Fibroblast of lung (primary cell): Measurements from ENCODE around the gene POLR2A. TPM values are rescaled to one million over a fixed set of nuclear protein-coding genes. Genes with fewer than 3 reads are reported as not detected.

Experiments
- DNase-seq, 2 donors: peaks; one replicate each; pipeline versions ENCODE4 v3.0.0 to v3.0.0-alpha.2; 2010; ENCODE audit warnings: low read depth in 2 of 2
- H2AFZ ChIP-seq: 2 replicates; pipeline ENCODE4 v1.5.1; 2012; ENCODE audit warnings: low read length, control low read depth, inconsistent platforms
- H3K27ac ChIP-seq: 2 replicates; pipeline ENCODE4 v1.5.1; 2011; ENCODE audit warnings: low read length, control low read depth; ENCODE audit not compliant: insufficient read depth
- H3K27me3 ChIP-seq: 2 replicates; pipeline ENCODE4 v1.5.1; 2011; ENCODE audit warnings: mild to moderate bottlenecking, low read length; ENCODE audit not compliant: control insufficient read depth, insufficient read depth
- H3K36me3 ChIP-seq: 2 replicates; pipeline ENCODE4 v1.5.1; 2011; ENCODE audit warnings: low read length; ENCODE audit not compliant: control insufficient read depth, insufficient read depth
- H3K4me1 ChIP-seq: 2 replicates; pipeline ENCODE4 v1.5.1; 2011; ENCODE audit warnings: low read length; ENCODE audit not compliant: control insufficient read depth, insufficient read depth; ENCODE audit errors: extremely low read depth
- H3K4me2 ChIP-seq: 2 replicates; pipeline ENCODE4 v1.5.1; 2011; ENCODE audit warnings: low read length, control low read depth; ENCODE audit not compliant: insufficient read depth; ENCODE audit errors: extremely low read depth
- H3K4me3 ChIP-seq, 4 experiments: fragments of 200-600 bp in 1 of 4; sonication (generic) in 1 of 4; replicated peaks in 1 of 4; 2 replicates each; pipeline ENCODE4 v1.5.1; 2011 to 2016; ENCODE audit warnings: low read length in 4 of 4, low read depth in 3 of 4, mild to moderate bottlenecking in 3 of 4, control low read depth in 2 of 4, inconsistent platforms in 1 of 4, mixed read lengths in 1 of 4; ENCODE audit not compliant: insufficient read depth in 1 of 4; ENCODE audit errors: control extremely low read depth in 1 of 4
- H3K79me2 ChIP-seq: 2 replicates; pipeline ENCODE4 v1.5.1; 2012; ENCODE audit warnings: mild to moderate bottlenecking, low read length, inconsistent platforms; ENCODE audit not compliant: control insufficient read depth, insufficient read depth
- H3K9ac ChIP-seq: 2 replicates; pipeline ENCODE4 v1.5.1; 2011; ENCODE audit warnings: mild to moderate bottlenecking, low read length, control low read depth; ENCODE audit not compliant: insufficient read depth
- H3K9me3 ChIP-seq: 2 replicates; pipeline ENCODE4 v1.5.1; 2012; ENCODE audit warnings: low read depth, low read length; ENCODE audit not compliant: control insufficient read depth, insufficient read depth
- H4K20me1 ChIP-seq: 2 replicates; pipeline ENCODE4 v1.5.1; 2011; ENCODE audit warnings: low read length; ENCODE audit not compliant: control insufficient read depth, insufficient read depth; ENCODE audit errors: extremely low read depth
- CTCF ChIP-seq, 2 donors: IDR thresholded peaks in 1 of 2; conservative IDR thresholded peaks in 1 of 2; 1 replicate in 1 of 2; 2 replicates in 1 of 2; pipeline ENCODE4 v1.5.1; 2011 to 2012; ENCODE audit warnings: low read length in 2 of 2, control low read depth in 1 of 2, inconsistent platforms in 1 of 2, low read depth in 1 of 2, mild to moderate bottlenecking in 1 of 2
- EZH2 ChIP-seq: IDR thresholded peaks from 2 replicates; pipeline ENCODE4 v1.5.1; 2012; ENCODE audit warnings: low read length, control low read depth, mild to moderate bottlenecking; ENCODE audit errors: missing control alignments
- polyA plus RNA-seq, 2 donors: library from polyadenylated mRNA; depleted of rRNA in 1 of 2; stranded (reverse) in 1 of 2; unstranded in 1 of 2; fragments of >200 nt; gene quantifications; 2 replicates each; pipeline ENCODE4 v1.2.1, GENCODE V29; 2011 to 2012; ENCODE audit warnings: missing spikeins in 1 of 2
- total RNA-seq: library from RNA; depleted of rRNA; stranded (reverse); fragments of >200 nt; gene quantifications from 2 replicates; pipeline ENCODE4 v1.2.1, GENCODE V29; 2014

The POLR2A gene
- total and polyA plus RNA-seq, 2 donors (not counting 1 experiment from before 2014, with no cell fraction given) = 7.1 to 75.8 TPM

DNA sequence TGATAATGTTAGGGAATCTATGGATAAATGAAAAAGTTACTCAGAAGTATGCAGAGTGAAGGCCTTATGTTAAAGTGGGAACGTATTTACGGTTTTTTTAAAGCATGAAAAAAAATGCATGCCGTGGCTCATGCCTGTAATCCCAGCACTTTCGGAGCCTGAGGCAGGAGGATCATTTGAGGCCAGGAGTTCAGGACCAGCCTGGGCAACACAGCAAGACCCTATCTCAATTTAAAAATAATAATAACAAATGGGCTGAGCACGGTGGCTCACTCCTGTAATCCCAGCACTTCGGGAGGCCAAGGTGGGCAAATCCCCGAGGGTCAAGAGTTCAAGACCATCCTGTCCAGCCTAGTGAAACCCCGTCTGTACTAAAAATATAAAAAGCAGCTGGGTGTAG, 6.0 kb downstream of the POLR2A start:
- H3K27me3 ChIP-seq = no peaks in the 10 kb centered on the region
- peaks cover 93% of the 10 kb centered on the region for H3K79me2 ChIP-seq
- no peak for TF ChIP-seq CTCF (conservative IDR thresholded peaks at IDR 0.05 in 1 of 2, IDR thresholded peaks at IDR 0.05 in 1 of 2; ENCODE audit: low read depth in 1 of 2, low read length in 2 of 2)
- no peak for TF ChIP-seq EZH2
- H3K4me3 ChIP-seq = no peak overlapping the region
- no peak for DNase-seq
- H3K9ac ChIP-seq = no peak overlapping the region
- no peaks in the 10 kb centered on the region for H3K9me3 ChIP-seq
- H3K27ac ChIP-seq = no peak overlapping the region
- H4K20me1 ChIP-seq = no peaks in the 10 kb centered on the region
- no peak overlapping the region for H3K4me2 ChIP-seq
- H3K36me3 ChIP-seq = peaks cover 3% of the 10 kb centered on the region
- no peak overlapping the region for H2AFZ ChIP-seq
- H3K4me1 ChIP-seq = peaks cover 11% of the 10 kb centered on the region

DNA sequence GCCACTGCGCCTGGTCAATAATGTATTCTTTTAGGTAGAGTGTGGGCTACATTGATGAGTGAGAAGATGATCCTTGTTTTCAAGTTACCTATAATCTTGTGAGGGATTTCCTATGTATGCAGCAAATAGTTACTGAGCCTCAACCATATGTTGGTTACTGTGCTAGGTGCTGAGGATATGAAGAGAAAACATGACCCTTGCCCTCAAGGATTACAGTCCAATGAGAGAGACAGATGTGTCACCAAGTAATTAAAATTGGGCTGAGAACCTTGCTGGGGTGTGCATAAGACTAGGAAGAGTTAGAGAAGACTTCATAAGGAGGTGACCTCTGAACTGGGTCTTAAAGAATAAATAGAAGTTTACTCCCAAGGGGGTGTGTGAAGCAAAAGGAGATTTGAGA, 7.4 kb downstream of the POLR2A start:
- no peaks in the 10 kb centered on the region for H3K27me3 ChIP-seq
- H3K4me2 ChIP-seq = no peak overlapping the region
- H3K9me3 ChIP-seq = no peaks in the 10 kb centered on the region
- H3K9ac ChIP-seq = no peak overlapping the region
- no peak overlapping the region for H3K4me3 ChIP-seq
- H3K27ac ChIP-seq = no peak overlapping the region
- no peak overlapping the region for H2AFZ ChIP-seq
- DNase-seq = no peak
- peaks cover 92% of the 10 kb centered on the region for H3K79me2 ChIP-seq
- peaks cover 11% of the 10 kb centered on the region for H3K4me1 ChIP-seq
- TF ChIP-seq CTCF (conservative IDR thresholded peaks at IDR 0.05 in 1 of 2, IDR thresholded peaks at IDR 0.05 in 1 of 2; ENCODE audit: low read depth in 1 of 2, low read length in 2 of 2) (no peak), EZH2 (no peak)
- peaks cover 9% of the 10 kb centered on the region for H3K36me3 ChIP-seq
- H4K20me1 ChIP-seq = no peaks in the 10 kb centered on the region

GRCh38 chr17:7493941-7494340, 9.8 kb downstream of the POLR2A start:
- Histone ChIP-seq H3K9ac (no peak overlapping the region), H3K4me2 (no peak overlapping the region), H3K36me3 (peaks cover 28% of the 10 kb centered on the region), H3K27ac (no peak overlapping the region), H3K9me3 (no peaks in the 10 kb centered on the region), H2AFZ (no peak overlapping the region), H3K27me3 (no peaks in the 10 kb centered on the region), H3K79me2 (peaks cover 74% of the 10 kb centered on the region), H4K20me1 (no peaks in the 10 kb centered on the region), H3K4me3 (no peak overlapping the region), H3K4me1 (peaks cover 2% of the 10 kb centered on the region)
- TF ChIP-seq CTCF (conservative IDR thresholded peaks at IDR 0.05 in 1 of 2, IDR thresholded peaks at IDR 0.05 in 1 of 2; ENCODE audit: low read depth in 1 of 2, low read length in 2 of 2) (no peak), EZH2 (no peak)
- no peak for DNase-seq
